GM12878 (cell line): ENCODE data around the gene KIF26A. TPM values are rescaled to one million over a fixed set of nuclear protein-coding genes. Genes with fewer than 3 reads are reported as not detected.

Source experiments
- ATAC-seq: fragments of 200-7000 bp; cut with Tn5 transposase; 3 replicates; pipeline ENCODE4 v1.9.1; 2020; ENCODE audit warnings: mild to moderate bottlenecking, moderate library complexity
- BruUV-seq: library from RNA; stranded (reverse); fragments of 400-500 nt; replicated peaks from 2 replicates; lab custom pipeline; 2021; lab: Mats Ljungman, UMichigan
- CTCF ChIA-PET: fragments of 300-600 bp; sonication (Branson Sonifier 250); formaldehyde crosslinking; extraction: SDS; loops from one replicate; lab custom pipeline; 2021; ENCODE audit warnings: inconsistent platforms; lab: Yijun Ruan, JAX
- POLR2A ChIA-PET: fragments of 350-600 bp; formaldehyde crosslinking; extraction: SDS; loops from one replicate; lab custom pipeline; 2021; ENCODE audit warnings: inconsistent platforms; lab: Charles Lee
- RAD21 ChIA-PET: fragments of 300-600 bp; sonication (Branson Sonifier 250); formaldehyde crosslinking; loops from one replicate; lab custom pipeline; 2023; ENCODE audit warnings: antibody characterized with exemption; ENCODE audit not compliant: unreplicated experiment; lab: Charles Lee
- SMC1A ChIA-PET: fragments of 300-600 bp; sonication (Branson Sonifier 250); formaldehyde crosslinking; loops from one replicate; lab custom pipeline; 2023; ENCODE audit not compliant: unreplicated experiment, uncharacterized antibody; lab: Charles Lee
- DNase-seq: peaks from one replicate; pipeline ENCODE4 v3.0.0-alpha.2; 2011; ENCODE audit warnings: low read depth, low spot score
- FAIRE-seq: peaks from 3 replicates; lab custom pipeline; 2011; peaks lifted over from hg19 to GRCh38; lab: Jason Lieb, UNC
- H2AFZ ChIP-seq: 2 replicates; pipeline ENCODE4 v1.6.0; 2011; ENCODE audit warnings: low read depth, low read length, control low read depth; ENCODE audit not compliant: control insufficient read depth
- H3K27ac ChIP-seq: 2 replicates; pipeline ENCODE4 v1.5.1; 2011; ENCODE audit warnings: control low read depth; ENCODE audit not compliant: control insufficient read depth, insufficient read depth
- H3K27me3 ChIP-seq, 2 experiments: replicated peaks in 1 of 2; 2 replicates each; pipeline versions ENCODE4 v1.6.0 to v1.6.1; 2011; ENCODE audit warnings: low read length in 1 of 2; ENCODE audit not compliant: control insufficient read depth in 2 of 2, insufficient read depth in 2 of 2
- H3K36me3 ChIP-seq, 2 experiments: 2 replicates each; pipeline ENCODE4 v1.5.1; 2011; ENCODE audit warnings: low read length in 1 of 2; ENCODE audit not compliant: control insufficient read depth in 2 of 2, insufficient read depth in 2 of 2
- H3K4me1 ChIP-seq: 2 replicates; pipeline ENCODE4 v1.6.1; 2011; ENCODE audit warnings: mild to moderate bottlenecking, low read length, moderate library complexity, mixed read lengths; ENCODE audit not compliant: control insufficient read depth, insufficient read depth
- H3K4me2 ChIP-seq: 2 replicates; pipeline ENCODE4 v1.6.0; 2011; ENCODE audit warnings: control low read depth; ENCODE audit not compliant: control insufficient read depth, insufficient read depth
- H3K4me3 ChIP-seq: fragments of 200-600 bp; sonication (generic); 2 replicates; pipeline ENCODE4 v1.5.1; 2016
- H3K79me2 ChIP-seq: 2 replicates; pipeline ENCODE4 v1.6.0; 2011; ENCODE audit warnings: low read length; ENCODE audit not compliant: control insufficient read depth, insufficient read depth
- H3K9ac ChIP-seq: 2 replicates; pipeline ENCODE4 v1.8.0; 2011; ENCODE audit warnings: low read length, control low read depth, mixed read lengths; ENCODE audit not compliant: control insufficient read depth, insufficient read depth
- H3K9me3 ChIP-seq: replicated peaks from 3 replicates; pipeline ENCODE4 v1.5.1; 2011; ENCODE audit warnings: mild to moderate bottlenecking, low read length; ENCODE audit not compliant: control insufficient read depth, insufficient read depth
- H4K20me1 ChIP-seq: 2 replicates; pipeline ENCODE4 v1.6.0; 2011; ENCODE audit not compliant: control insufficient read depth, insufficient read depth
- BCL3 ChIP-seq: IDR thresholded peaks from 2 replicates; pipeline ENCODE4 v1.6.1; 2011; ENCODE audit warnings: borderline replicate concordance, low read depth, mild to moderate bottlenecking, moderate library complexity, low read length; ENCODE audit not compliant: insufficient read depth, poor library complexity, severe bottlenecking
- DPF2 ChIP-seq: fragments of 450-650 bp; IDR thresholded peaks from 2 replicates; pipeline ENCODE4 v1.6.1; 2017; ENCODE audit warnings: mild to moderate bottlenecking
- EED ChIP-seq: sonication (generic); IDR thresholded peaks from 2 replicates; pipeline ENCODE4 v1.6.1; 2016; ENCODE audit warnings: antibody characterized with exemption, low read depth
- FOXK2 ChIP-seq: fragments of 450-650 bp; IDR thresholded peaks from 2 replicates; pipeline ENCODE4 v1.6.1; 2017; ENCODE audit warnings: mild to moderate bottlenecking, moderate library complexity
- IRF4 ChIP-seq: IDR thresholded peaks from 2 replicates; pipeline ENCODE4 v1.6.1; 2011; ENCODE audit warnings: low read depth, low read length
- MXI1 ChIP-seq: fragments of 150-350 bp; IDR thresholded peaks from 2 replicates; pipeline ENCODE4 v1.6.1; 2011; ENCODE audit warnings: low read depth, mild to moderate bottlenecking, inconsistent platforms, low read length, improper control_type of control experiment
- NR2C2 ChIP-seq: IDR thresholded peaks from 2 replicates; pipeline ENCODE4 v1.6.1; 2011; ENCODE audit warnings: borderline replicate concordance, low read depth; ENCODE audit not compliant: control insufficient read depth, insufficient read length
- NRF1 ChIP-seq: conservative IDR thresholded peaks from 2 replicates; pipeline ENCODE4 v1.6.1; 2011; ENCODE audit warnings: mild to moderate bottlenecking, low read depth, low read length, improper control_type of control experiment
- PKNOX1 ChIP-seq: fragments of 450-650 bp; IDR thresholded peaks from 2 replicates; pipeline ENCODE4 v1.6.1; 2016; ENCODE audit warnings: mild to moderate bottlenecking
- REST ChIP-seq: IDR thresholded peaks from 2 replicates; pipeline ENCODE4 v1.6.1; 2012; ENCODE audit warnings: mild to moderate bottlenecking, low read depth, low read length
- SREBF2 ChIP-seq: IDR thresholded peaks from 2 replicates; pipeline ENCODE4 v1.6.1; 2012; ENCODE audit warnings: mild to moderate bottlenecking, low read length
- WRNIP1 ChIP-seq: IDR thresholded peaks from 2 replicates; pipeline ENCODE4 v1.6.1; 2011; ENCODE audit warnings: low read depth, low read length, improper control_type of control experiment, borderline replicate concordance
- ZBED1 ChIP-seq: IDR thresholded peaks from 2 replicates; pipeline ENCODE4 v1.6.1; 2016; ENCODE audit warnings: borderline replicate concordance
- ZBTB40 ChIP-seq: fragments of 450-650 bp; IDR thresholded peaks from 2 replicates; pipeline ENCODE4 v1.6.1; 2016; ENCODE audit warnings: mild to moderate bottlenecking, moderate library complexity, borderline replicate concordance
- ZSCAN29 ChIP-seq: fragments of 450-650 bp; IDR thresholded peaks from 2 replicates; pipeline ENCODE4 v1.6.1; 2017; ENCODE audit warnings: mild to moderate bottlenecking, moderate library complexity
- WGBS: methylation state at CpG from one replicate; pipeline ENCODE4 v1.1.6; 2016; ENCODE audit warnings: low lambda C conversion rate; ENCODE audit not compliant: insufficient replicate concordance, insufficient coverage; ENCODE audit errors: missing lambda C conversion rate; 5-methylcytosine and 5-hydroxymethylcytosine counted together
- in situ Hi-C: fragments of 300-500 bp; cut with MboI; formaldehyde crosslinking; loops from 9 replicates; pipeline ENCODE4 v1.14.3; 2018; ENCODE audit warnings: mixed read lengths
- intact Hi-C: fragments of 100-400 bp; cut with micrococcal nuclease; formaldehyde crosslinking; loops from one replicate; pipeline ENCODE4 v1.14.2; 2022; ENCODE audit not compliant: unreplicated experiment
- polyA plus RNA-seq, 11 experiments: library from polyadenylated mRNA; depleted of rRNA in 4 of 11; unstranded in 6 of 11; stranded (reverse) in 5 of 11; fragments of >200 nt; fragmentation: Nextera tagmentation in 4 of 11; fragmentation: Illumina TruSeq in 1 of 11; extraction: Ambion mirVana in 4 of 11; extraction: Trizol in 1 of 11; gene quantifications; 1 replicate in 1 of 11; 2 replicates in 10 of 11; pipeline versions ENCODE4 v1.2.1 to v1.2.3, GENCODE V29; 2011 to 2016; ENCODE audit warnings: inconsistent platforms in 2 of 11, missing spikeins in 2 of 11, low read depth in 1 of 11
- total RNA-seq, 4 experiments: library from RNA; depleted of rRNA in 3 of 4; stranded (reverse); fragments of >200 nt in 3 of 4; fragmentation: Illumina TruSeq in 1 of 4; extraction: Trizol in 1 of 4; gene quantifications; 2 replicates each; pipeline versions ENCODE4 v1.2.1 to v1.2.3, GENCODE V29; 2013 to 2021

KIF26A gene
- total and polyA plus RNA-seq, 10 of the 15 experiments (the other 5 are each of a cell fraction or from before 2014, with no cell fraction given): 0.05 TPM; not detected in 9

- no peak overlapping the region for H3K9ac ChIP-seq
- no peaks in the 10 kb centered on the region; a peak in 1 of 4 replicates for H3K27me3 ChIP-seq
- ChIA-PET POLR2A (no interaction called here), RAD21 (no interaction called here), CTCF (no interaction called here), SMC1A (no interaction called here)
- no peaks in the 10 kb centered on the region for H4K20me1 ChIP-seq
- H3K79me2 ChIP-seq: no peaks in the 10 kb centered on the region
- no peak overlapping the region for H3K4me2 ChIP-seq
- no peaks in the 10 kb centered on the region for H3K9me3 ChIP-seq
- WGBS: 57% methylated on average over 23 of the region's 25 CpGs
- DNase-seq: no peak
- H3K4me3 ChIP-seq: no peak overlapping the region
- FAIRE-seq: no peak
- H3K36me3 ChIP-seq: no peaks in the 10 kb centered on the region
- intact Hi-C loops: no loop called here
- H3K4me1 ChIP-seq: no peaks in the 10 kb centered on the region
- no peak for ATAC-seq
- no TSS peak for BruUV-seq
- no peak overlapping the region for H2AFZ ChIP-seq
- TF ChIP-seq REST: no peak
- TF ChIP-seq SREBF2: no peak
- no peak for TF ChIP-seq EED
- TF ChIP-seq ZBTB40: no peak
- TF ChIP-seq IRF4: no peak
- TF ChIP-seq ZSCAN29: no peak
- no peak for TF ChIP-seq MXI1
- TF ChIP-seq WRNIP1: no peak
- no peak for TF ChIP-seq BCL3
- TF ChIP-seq NR2C2: no peak
- no peak for TF ChIP-seq ZBED1
- TF ChIP-seq PKNOX1: no peak
- no peak for TF ChIP-seq FOXK2
- TF ChIP-seq DPF2: no peak
- no peak for TF ChIP-seq NRF1
- in situ Hi-C loops: no loop called here
- no peak overlapping the region for H3K27ac ChIP-seq
These were observed 38.2 kb downstream of the KIF26A start for GRCh38 chr14:104176611-104177010.
